WTC11 (cell line): ENCODE data around the gene SNHG17. TPM values are rescaled to one million over a fixed set of nuclear protein-coding genes. Genes with fewer than 3 reads are reported as not detected.
"Not testable (repeated sequence)": the region's sequence is repeated elsewhere in the genome, so short reads cannot be mapped to it uniquely, and the experiment has no call there.

Experiments
- ATAC-seq: fragments of 200-7000 bp; cut with Tn5 transposase; 2 replicates; pipeline ENCODE4 v1.10.0; 2021; ENCODE audit warnings: mild to moderate bottlenecking, moderate library complexity
- CTCF ChIA-PET: fragments of 300-600 bp; sonication (Branson Sonifier 250); formaldehyde crosslinking; loops from one replicate; lab custom pipeline; 2021; ENCODE audit warnings: antibody characterized with exemption; lab: Charles Lee
- POLR2A ChIA-PET: fragments of 350-600 bp; sonication (Branson Sonifier 250); formaldehyde crosslinking; loops from one replicate; lab custom pipeline; 2021; ENCODE audit warnings: antibody characterized with exemption; lab: Charles Lee
- DNase-seq: peaks from one replicate; pipeline ENCODE4 v3.0.0; 2021; ENCODE audit warnings: low spot score
- H3K27ac Mint-ChIP-seq: 2 replicates; pipeline ENCODE4 v1.8.0; 2021; ENCODE audit warnings: mixed read lengths
- H3K27me3 Mint-ChIP-seq: 2 replicates; pipeline ENCODE4 v1.8.0; 2021; ENCODE audit warnings: low read depth, mild to moderate bottlenecking, moderate library complexity, mixed read lengths
- H3K36me3 Mint-ChIP-seq: 2 replicates; pipeline ENCODE4 v1.8.0; 2021; ENCODE audit warnings: mixed read lengths
- H3K4me1 Mint-ChIP-seq: 2 replicates; pipeline ENCODE4 v1.8.0; 2022; ENCODE audit warnings: mixed read lengths
- H3K4me3 Mint-ChIP-seq: 2 replicates; pipeline ENCODE4 v1.8.0; 2021; ENCODE audit warnings: mild to moderate bottlenecking, moderate library complexity, mixed read lengths
- H3K9me3 Mint-ChIP-seq: 2 replicates; pipeline ENCODE4 v1.8.0; 2021; ENCODE audit warnings: mixed read lengths
- ATF1 ChIP-seq: sonication (generic); formaldehyde crosslinking; IDR thresholded peaks from 2 replicates; pipeline ENCODE4 v1.8.1; 2023; ENCODE audit warnings: mild to moderate bottlenecking, moderate library complexity, missing genetic modification reagents
- CREM ChIP-seq: sonication (generic); formaldehyde crosslinking; IDR thresholded peaks from 2 replicates; pipeline ENCODE4 v1.8.1; 2022; ENCODE audit warnings: mild to moderate bottlenecking, missing genetic modification reagents, moderate library complexity
- ESRRA ChIP-seq: sonication (generic); formaldehyde crosslinking; IDR thresholded peaks from 2 replicates; pipeline ENCODE4 v1.8.1; 2022; ENCODE audit warnings: mild to moderate bottlenecking, missing genetic modification reagents, borderline replicate concordance
- HMGA2 ChIP-seq: fragments of 250-450 bp; sonication (Bioruptor Pico); IDR thresholded peaks from 2 replicates; pipeline ENCODE4 v1.4.0; 2021; ENCODE audit warnings: mild to moderate bottlenecking, moderate library complexity
- JUN ChIP-seq: sonication (generic); formaldehyde crosslinking; IDR thresholded peaks from 2 replicates; pipeline ENCODE4 v1.8.0; 2023; ENCODE audit warnings: mild to moderate bottlenecking, missing genetic modification reagents
- MXD4 ChIP-seq: fragments of 250-450 bp; sonication (Bioruptor Pico); IDR thresholded peaks from 2 replicates; pipeline ENCODE4 v1.8.0; 2021; ENCODE audit warnings: mild to moderate bottlenecking, moderate library complexity, borderline replicate concordance
- NFATC4 ChIP-seq: fragments of 250-450 bp; sonication (Bioruptor Pico); IDR thresholded peaks from 2 replicates; pipeline ENCODE4 v1.9.0; 2021; ENCODE audit warnings: mild to moderate bottlenecking
- NFE2L1 ChIP-seq: sonication (generic); formaldehyde crosslinking; IDR thresholded peaks from 2 replicates; pipeline ENCODE4 v1.8.1; 2023; ENCODE audit warnings: missing genetic modification reagents
- NR3C1 ChIP-seq: sonication (generic); formaldehyde crosslinking; conservative IDR thresholded peaks from 2 replicates; pipeline ENCODE4 v1.8.1; 2023; ENCODE audit warnings: low read depth, mild to moderate bottlenecking, missing genetic modification reagents
- RELA ChIP-seq: sonication (generic); formaldehyde crosslinking; IDR thresholded peaks from 2 replicates; pipeline ENCODE4 v1.8.1; 2022; ENCODE audit warnings: missing genetic modification reagents, mild to moderate bottlenecking, borderline replicate concordance
- ZBTB21 ChIP-seq: sonication (generic); formaldehyde crosslinking; IDR thresholded peaks from 2 replicates; pipeline ENCODE4 v1.8.1; 2023; ENCODE audit warnings: mild to moderate bottlenecking, missing genetic modification reagents, borderline replicate concordance
- ZNF219 ChIP-seq: sonication (generic); formaldehyde crosslinking; IDR thresholded peaks from 2 replicates; pipeline ENCODE4 v1.8.0; 2023; ENCODE audit warnings: missing genetic modification reagents, mild to moderate bottlenecking, borderline replicate concordance
- ZNF263 ChIP-seq: sonication (generic); formaldehyde crosslinking; IDR thresholded peaks from 2 replicates; pipeline ENCODE4 v1.8.1; 2022; ENCODE audit warnings: low read depth, mild to moderate bottlenecking, moderate library complexity, missing genetic modification reagents
- ZNF396 ChIP-seq: fragments of 250-450 bp; sonication (Bioruptor Pico); IDR thresholded peaks from 2 replicates; pipeline ENCODE4 v1.8.0; 2021; ENCODE audit warnings: mild to moderate bottlenecking, moderate library complexity, borderline replicate concordance
- ZNF416 ChIP-seq: fragments of 250-450 bp; sonication (Bioruptor Pico); IDR thresholded peaks from 2 replicates; pipeline ENCODE4 v1.9.0; 2021; ENCODE audit warnings: mild to moderate bottlenecking, inconsistent platforms
- ZNF671 ChIP-seq: fragments of 250-450 bp; sonication (Bioruptor Pico); IDR thresholded peaks from 2 replicates; pipeline ENCODE4 v1.8.0; 2021; ENCODE audit warnings: mild to moderate bottlenecking
- total RNA-seq: library from RNA; stranded (reverse); gene quantifications from 3 replicates; pipeline ENCODE4 v1.2.3, GENCODE V29; 2021
- TF ChIP-seq, protein P1 (sequence below): fragments of 250-450 bp; sonication (Bioruptor Pico); IDR thresholded peaks from 2 replicates; pipeline ENCODE4 v1.8.0; 2021; ENCODE audit warnings: mild to moderate bottlenecking
- TF ChIP-seq, protein P2 (sequence below): fragments of 250-450 bp; sonication (Bioruptor Pico); IDR thresholded peaks from 2 replicates; pipeline ENCODE4 v2.1.2; 2022; ENCODE audit warnings: mild to moderate bottlenecking, moderate library complexity
- TF ChIP-seq, protein P3 (sequence below): sonication (generic); formaldehyde crosslinking; conservative IDR thresholded peaks from 2 replicates; pipeline ENCODE4 v1.8.1; 2023; ENCODE audit warnings: mild to moderate bottlenecking, low read depth, missing genetic modification reagents, moderate library complexity
- TF ChIP-seq, protein P4 (sequence below): sonication (generic); formaldehyde crosslinking; conservative IDR thresholded peaks from 2 replicates; pipeline ENCODE4 v1.8.1; 2022; ENCODE audit warnings: mild to moderate bottlenecking, missing genetic modification reagents
- TF ChIP-seq, protein P5 (sequence below): sonication (generic); formaldehyde crosslinking; IDR thresholded peaks from 2 replicates; pipeline ENCODE4 v1.8.1; 2022; ENCODE audit warnings: low read depth, mild to moderate bottlenecking, moderate library complexity, missing genetic modification reagents, borderline replicate concordance

SNHG17 gene
- total RNA-seq, 1 experiment from 2014 or later = 71.6 TPM

DNA sequence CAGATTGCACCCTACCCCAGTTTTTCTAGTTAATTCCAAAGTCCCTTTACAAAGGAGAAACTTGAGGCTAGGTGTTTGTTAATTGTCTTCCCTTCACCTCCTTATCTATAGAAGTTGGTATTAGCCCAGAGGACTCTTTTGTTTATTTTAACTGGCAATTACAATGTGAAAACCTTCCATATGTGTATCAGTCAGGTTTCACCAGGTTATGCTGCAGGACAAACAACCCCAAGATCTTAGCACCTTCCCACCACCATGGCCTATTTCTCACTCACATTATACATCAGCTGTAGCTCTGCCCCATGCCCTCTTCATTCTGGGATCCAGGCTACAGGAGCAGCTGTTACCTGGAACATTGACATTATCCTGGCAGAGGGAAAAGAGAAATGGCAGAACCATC, 31.1 kb downstream of the SNHG17 start:
- H3K4me1 Mint-ChIP-seq = peaks cover 2% of the 10 kb centered on the region; the same call in 1 of the 2 replicates
- POLR2A ChIA-PET = no interaction called here
- TF ChIP-seq, protein P1, sequence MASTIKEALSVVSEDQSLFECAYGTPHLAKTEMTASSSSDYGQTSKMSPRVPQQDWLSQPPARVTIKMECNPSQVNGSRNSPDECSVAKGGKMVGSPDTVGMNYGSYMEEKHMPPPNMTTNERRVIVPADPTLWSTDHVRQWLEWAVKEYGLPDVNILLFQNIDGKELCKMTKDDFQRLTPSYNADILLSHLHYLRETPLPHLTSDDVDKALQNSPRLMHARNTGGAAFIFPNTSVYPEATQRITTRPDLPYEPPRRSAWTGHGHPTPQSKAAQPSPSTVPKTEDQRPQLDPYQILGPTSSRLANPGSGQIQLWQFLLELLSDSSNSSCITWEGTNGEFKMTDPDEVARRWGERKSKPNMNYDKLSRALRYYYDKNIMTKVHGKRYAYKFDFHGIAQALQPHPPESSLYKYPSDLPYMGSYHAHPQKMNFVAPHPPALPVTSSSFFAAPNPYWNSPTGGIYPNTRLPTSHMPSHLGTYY = no peak
- TF ChIP-seq NFE2L1 (no peak), HMGA2 (CRISPR knock-in tag) (no peak), ZNF671 (CRISPR knock-in tag) (no peak), ZNF416 (CRISPR knock-in tag) (no peak), ZNF396 (CRISPR knock-in tag) (no peak), NR3C1 (CRISPR knock-in tag) (no peak), ATF1 (CRISPR knock-in tag) (no peak), JUN (no peak), CREM (CRISPR knock-in tag) (no peak), RELA (CRISPR knock-in tag) (no peak), ZNF263 (no peak)
- no peak overlapping the region for H3K4me3 Mint-ChIP-seq
- DNase-seq = no peak
- CTCF ChIA-PET = interaction anchor here (1.4 kb wide), 1 partner anchor 66 kb away, joined by 6 read pairs; no protein-coding TSS in a partner anchor
- peaks cover 26% of the 10 kb centered on the region for H3K9me3 Mint-ChIP-seq
- peaks cover 20% of the 10 kb centered on the region for H3K36me3 Mint-ChIP-seq
- H3K27me3 Mint-ChIP-seq = no peaks in the 10 kb centered on the region; the same call in 1 of the 2 replicates
- no peak for ATAC-seq
- H3K27ac Mint-ChIP-seq = no peak overlapping the region

DNA sequence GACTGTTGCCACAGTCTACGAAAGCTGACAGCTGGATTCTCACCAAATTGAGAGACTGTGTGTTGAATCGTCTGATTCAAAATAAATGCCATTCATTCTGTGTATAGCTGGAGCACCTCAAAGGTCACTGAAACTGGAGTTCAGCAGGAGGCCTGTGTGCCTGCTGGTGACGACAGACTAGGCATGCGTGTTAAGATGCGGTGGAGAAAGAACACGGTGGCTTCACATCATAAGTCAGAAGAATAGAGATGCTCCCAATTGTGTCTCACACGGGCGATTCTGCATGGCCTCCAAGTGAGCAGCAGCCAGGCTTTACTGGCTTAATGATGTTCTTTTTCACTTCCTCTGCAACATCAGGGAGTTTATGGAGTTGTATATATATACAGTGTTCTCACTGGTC, 32.3 kb downstream of the SNHG17 start:
- no peak overlapping the region for H3K27ac Mint-ChIP-seq
- TF ChIP-seq, protein P2, sequence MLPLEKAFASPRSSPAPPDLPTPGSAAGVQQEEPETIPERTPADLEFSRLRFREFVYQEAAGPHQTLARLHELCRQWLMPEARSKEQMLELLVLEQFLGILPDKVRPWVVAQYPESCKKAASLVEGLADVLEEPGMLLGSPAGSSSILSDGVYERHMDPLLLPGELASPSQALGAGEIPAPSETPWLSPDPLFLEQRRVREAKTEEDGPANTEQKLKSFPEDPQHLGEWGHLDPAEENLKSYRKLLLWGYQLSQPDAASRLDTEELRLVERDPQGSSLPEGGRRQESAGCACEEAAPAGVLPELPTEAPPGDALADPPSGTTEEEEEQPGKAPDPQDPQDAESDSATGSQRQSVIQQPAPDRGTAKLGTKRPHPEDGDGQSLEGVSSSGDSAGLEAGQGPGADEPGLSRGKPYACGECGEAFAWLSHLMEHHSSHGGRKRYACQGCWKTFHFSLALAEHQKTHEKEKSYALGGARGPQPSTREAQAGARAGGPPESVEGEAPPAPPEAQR = no peak
- TF ChIP-seq ZNF219 (CRISPR knock-in tag) = no peak
- TF ChIP-seq MXD4 (CRISPR knock-in tag) = no peak
- TF ChIP-seq ZBTB21 (CRISPR knock-in tag) = no peak
- TF ChIP-seq, protein P3, sequence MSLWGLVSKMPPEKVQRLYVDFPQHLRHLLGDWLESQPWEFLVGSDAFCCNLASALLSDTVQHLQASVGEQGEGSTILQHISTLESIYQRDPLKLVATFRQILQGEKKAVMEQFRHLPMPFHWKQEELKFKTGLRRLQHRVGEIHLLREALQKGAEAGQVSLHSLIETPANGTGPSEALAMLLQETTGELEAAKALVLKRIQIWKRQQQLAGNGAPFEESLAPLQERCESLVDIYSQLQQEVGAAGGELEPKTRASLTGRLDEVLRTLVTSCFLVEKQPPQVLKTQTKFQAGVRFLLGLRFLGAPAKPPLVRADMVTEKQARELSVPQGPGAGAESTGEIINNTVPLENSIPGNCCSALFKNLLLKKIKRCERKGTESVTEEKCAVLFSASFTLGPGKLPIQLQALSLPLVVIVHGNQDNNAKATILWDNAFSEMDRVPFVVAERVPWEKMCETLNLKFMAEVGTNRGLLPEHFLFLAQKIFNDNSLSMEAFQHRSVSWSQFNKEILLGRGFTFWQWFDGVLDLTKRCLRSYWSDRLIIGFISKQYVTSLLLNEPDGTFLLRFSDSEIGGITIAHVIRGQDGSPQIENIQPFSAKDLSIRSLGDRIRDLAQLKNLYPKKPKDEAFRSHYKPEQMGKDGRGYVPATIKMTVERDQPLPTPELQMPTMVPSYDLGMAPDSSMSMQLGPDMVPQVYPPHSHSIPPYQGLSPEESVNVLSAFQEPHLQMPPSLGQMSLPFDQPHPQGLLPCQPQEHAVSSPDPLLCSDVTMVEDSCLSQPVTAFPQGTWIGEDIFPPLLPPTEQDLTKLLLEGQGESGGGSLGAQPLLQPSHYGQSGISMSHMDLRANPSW (CRISPR knock-in tag) = no peak
- TF ChIP-seq, protein P4, sequence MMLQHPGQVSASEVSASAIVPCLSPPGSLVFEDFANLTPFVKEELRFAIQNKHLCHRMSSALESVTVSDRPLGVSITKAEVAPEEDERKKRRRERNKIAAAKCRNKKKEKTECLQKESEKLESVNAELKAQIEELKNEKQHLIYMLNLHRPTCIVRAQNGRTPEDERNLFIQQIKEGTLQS = no peak
- ChIA-PET POLR2A (no interaction called here), CTCF (interaction anchor here (1.3 kb wide), 1 partner anchor 65 kb away, joined by 3 read pairs; no protein-coding TSS in a partner anchor)
- H3K9me3 Mint-ChIP-seq = peaks cover 26% of the 10 kb centered on the region
- no peak overlapping the region for H3K4me3 Mint-ChIP-seq
- H3K27me3 Mint-ChIP-seq = no peaks in the 10 kb centered on the region; the same call in 1 of the 2 replicates
- H3K4me1 Mint-ChIP-seq = no peaks in the 10 kb centered on the region
- DNase-seq = no peak
- ATAC-seq = no peak
- peaks cover 16% of the 10 kb centered on the region for H3K36me3 Mint-ChIP-seq

DNA sequence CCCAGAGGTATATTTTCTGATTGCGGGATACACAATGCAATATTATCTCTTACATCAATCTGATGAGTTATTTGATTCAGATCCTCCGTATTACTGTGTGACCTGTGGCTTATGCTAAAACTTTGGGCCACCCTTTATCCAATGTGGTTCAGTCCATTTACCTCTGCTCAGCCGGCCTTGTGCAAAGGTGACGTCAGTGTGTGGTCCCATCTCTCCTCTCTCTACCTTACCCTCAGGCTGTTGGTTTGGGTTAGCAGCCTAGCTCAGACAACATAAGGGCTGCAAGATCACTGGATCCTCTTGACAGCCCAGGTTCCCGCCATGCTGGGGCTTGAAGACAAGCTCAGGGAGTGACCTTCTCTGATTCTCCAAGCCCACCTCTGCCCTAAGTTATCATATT, 33.0 kb downstream of the SNHG17 start:
- Mint-ChIP-seq H3K9me3 (peaks cover 26% of the 10 kb centered on the region), H3K4me3 (no peak overlapping the region), H3K27me3 (no peaks in the 10 kb centered on the region; the same call in 1 of the 2 replicates), H3K4me1 (no peaks in the 10 kb centered on the region), H3K27ac (no peak overlapping the region), H3K36me3 (peaks cover 14% of the 10 kb centered on the region)
- no peak for ATAC-seq
- ChIA-PET POLR2A (no interaction called here), CTCF (interaction anchor here (1.3 kb wide), 1 partner anchor 64 kb away, joined by 3 read pairs; no protein-coding TSS in a partner anchor)
- no peak for DNase-seq
- TF ChIP-seq ZNF671 (CRISPR knock-in tag) = no peak
- TF ChIP-seq, protein P5, sequence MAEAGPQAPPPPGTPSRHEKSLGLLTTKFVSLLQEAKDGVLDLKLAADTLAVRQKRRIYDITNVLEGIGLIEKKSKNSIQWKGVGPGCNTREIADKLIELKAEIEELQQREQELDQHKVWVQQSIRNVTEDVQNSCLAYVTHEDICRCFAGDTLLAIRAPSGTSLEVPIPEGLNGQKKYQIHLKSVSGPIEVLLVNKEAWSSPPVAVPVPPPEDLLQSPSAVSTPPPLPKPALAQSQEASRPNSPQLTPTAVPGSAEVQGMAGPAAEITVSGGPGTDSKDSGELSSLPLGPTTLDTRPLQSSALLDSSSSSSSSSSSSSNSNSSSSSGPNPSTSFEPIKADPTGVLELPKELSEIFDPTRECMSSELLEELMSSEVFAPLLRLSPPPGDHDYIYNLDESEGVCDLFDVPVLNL = no peak
- TF ChIP-seq NFATC4 (CRISPR knock-in tag) = no peak
- TF ChIP-seq ESRRA (CRISPR knock-in tag) = no peak

DNA sequence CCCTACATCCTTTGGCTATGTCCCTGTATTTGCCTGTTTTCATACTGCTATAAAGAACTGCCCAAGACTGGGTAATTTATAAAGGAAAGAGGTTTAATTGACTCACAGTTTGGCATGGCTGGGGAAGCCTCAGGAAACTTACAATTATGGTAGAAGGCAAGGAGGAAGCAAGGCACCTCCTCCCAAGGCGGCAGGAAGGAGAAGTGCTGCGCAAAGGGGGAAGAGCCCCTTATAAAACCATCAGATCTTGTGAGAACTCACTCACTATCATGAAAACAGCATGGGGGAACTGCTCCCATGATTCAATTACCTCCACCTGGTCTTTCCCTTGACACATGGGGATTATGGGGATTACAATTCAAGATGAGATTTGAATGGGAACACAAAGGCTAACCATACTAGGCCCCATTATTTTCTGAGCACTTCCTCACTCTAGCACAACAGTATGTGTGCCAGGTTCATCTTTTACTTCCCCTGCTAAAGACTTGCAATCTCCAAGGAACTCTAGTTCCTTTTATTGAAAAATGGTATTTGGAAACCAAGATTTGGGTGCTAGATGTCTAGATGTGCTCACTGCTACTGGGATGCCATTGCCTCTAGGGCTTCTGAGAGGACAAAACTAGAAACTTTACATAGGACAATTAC, 39.3 kb downstream of the SNHG17 start:
- ATAC-seq, DNase-seq, H3K27me3 Mint-ChIP-seq, H3K4me3 Mint-ChIP-seq, POLR2A ChIA-PET, H3K27ac Mint-ChIP-seq, H3K36me3 Mint-ChIP-seq, H3K9me3 Mint-ChIP-seq, H3K4me1 Mint-ChIP-seq: not testable (repeated sequence)
- CTCF ChIA-PET = interaction anchor here (1.1 to 1.5 kb wide), 2 partner anchors 12 to 58 kb away, joined by 5 read pairs; no protein-coding TSS in a partner anchor
